Hepatocyte (in vitro differentiated cells): ENCODE data around the gene RBFOX2. TPM values are rescaled to one million over a fixed set of nuclear protein-coding genes. Genes with fewer than 3 reads are reported as not detected.
"Not testable (repeated sequence)": the region's sequence is repeated elsewhere in the genome, so short reads cannot be mapped to it uniquely, and the experiment has no call there.

Source experiments
- DNase-seq: peaks from one replicate; pipeline ENCODE4 v3.0.0-alpha.2; 2016; ENCODE audit warnings: low spot score
- H2AFZ ChIP-seq: fragments of 200-600 bp; sonication (generic); 2 replicates; pipeline ENCODE4 v1.6.0; 2016; ENCODE audit warnings: antibody characterized with exemption, mild to moderate bottlenecking
- H3K27ac ChIP-seq: fragments of 200-600 bp; sonication (generic); 2 replicates; pipeline ENCODE4 v1.5.1; 2016; ENCODE audit warnings: mild to moderate bottlenecking
- H3K27me3 ChIP-seq: fragments of 200-600 bp; sonication (generic); 2 replicates; pipeline ENCODE4 v1.6.1; 2016
- H3K36me3 ChIP-seq: fragments of 200-600 bp; sonication (generic); replicated peaks from 2 replicates; pipeline ENCODE4 v1.5.1; 2016; ENCODE audit warnings: low read depth; ENCODE audit not compliant: insufficient read depth
- H3K4me1 ChIP-seq: fragments of 200-600 bp; sonication (generic); 2 replicates; pipeline ENCODE4 v1.5.1; 2016; ENCODE audit warnings: mild to moderate bottlenecking, moderate library complexity; ENCODE audit not compliant: insufficient read depth
- H3K4me2 ChIP-seq: fragments of 200-600 bp; sonication (generic); 2 replicates; pipeline ENCODE4 v1.6.0; 2016
- H3K4me3 ChIP-seq: fragments of 200-600 bp; sonication (generic); 2 replicates; pipeline ENCODE4 v1.5.1; 2016; ENCODE audit warnings: mild to moderate bottlenecking
- H3K79me2 ChIP-seq: fragments of 200-600 bp; sonication (generic); 2 replicates; pipeline ENCODE4 v1.6.0; 2017; ENCODE audit warnings: mild to moderate bottlenecking
- H3K9me2 ChIP-seq: fragments of 200-600 bp; sonication (generic); replicated peaks from 2 replicates; pipeline ENCODE4 v1.6.0; 2017; ENCODE audit warnings: mild to moderate bottlenecking; ENCODE audit not compliant: insufficient read depth
- H3K9me3 ChIP-seq: fragments of 200-600 bp; sonication (generic); 2 replicates; pipeline ENCODE4 v1.5.1; 2016; ENCODE audit warnings: low read depth, mild to moderate bottlenecking
- H4K20me1 ChIP-seq: fragments of 200-600 bp; sonication (generic); 2 replicates; pipeline ENCODE4 v1.6.0; 2016; ENCODE audit warnings: mild to moderate bottlenecking; ENCODE audit not compliant: insufficient read depth, poor library complexity, severe bottlenecking
- EZH2 ChIP-seq: fragments of 200-600 bp; sonication (generic); IDR thresholded peaks from 2 replicates; pipeline ENCODE4 v1.6.1; 2016; ENCODE audit warnings: antibody characterized with exemption, mild to moderate bottlenecking, borderline replicate concordance
- EZH2phosphoT487 ChIP-seq: fragments of 200-600 bp; sonication (generic); IDR thresholded peaks from one replicate; pipeline ENCODE4 v1.6.1; 2018; ENCODE audit warnings: antibody characterized with exemption, mild to moderate bottlenecking, low read depth, moderate library complexity; ENCODE audit not compliant: unreplicated experiment, severe bottlenecking
- WGBS: methylation state at CpG from one replicate; pipeline ENCODE4 v1.1.6; 2016; ENCODE audit warnings: low lambda C conversion rate; ENCODE audit errors: missing lambda C conversion rate; 5-methylcytosine and 5-hydroxymethylcytosine counted together
- polyA plus RNA-seq: library from polyadenylated mRNA; unstranded; fragments of >200 nt; fragmentation: Nextera tagmentation; extraction: Ambion mirVana; gene quantifications from 2 replicates; pipeline ENCODE4 v1.2.1, GENCODE V29; 2016
- total RNA-seq: library from RNA; depleted of rRNA; stranded (reverse); fragments of >200 nt; gene quantifications from 2 replicates; pipeline ENCODE4 v1.2.3, GENCODE V29; 2014
- TF ChIP-seq, protein P1 (sequence below): fragments of 200-600 bp; sonication (generic); IDR thresholded peaks from 2 replicates; pipeline ENCODE4 v1.5.1; 2016; ENCODE audit warnings: antibody characterized with exemption, mild to moderate bottlenecking; ENCODE audit not compliant: poor library complexity

Gene RBFOX2
- total and polyA plus RNA-seq, 2 experiments from 2014 or later = 76.7 to 133 TPM

DNA sequence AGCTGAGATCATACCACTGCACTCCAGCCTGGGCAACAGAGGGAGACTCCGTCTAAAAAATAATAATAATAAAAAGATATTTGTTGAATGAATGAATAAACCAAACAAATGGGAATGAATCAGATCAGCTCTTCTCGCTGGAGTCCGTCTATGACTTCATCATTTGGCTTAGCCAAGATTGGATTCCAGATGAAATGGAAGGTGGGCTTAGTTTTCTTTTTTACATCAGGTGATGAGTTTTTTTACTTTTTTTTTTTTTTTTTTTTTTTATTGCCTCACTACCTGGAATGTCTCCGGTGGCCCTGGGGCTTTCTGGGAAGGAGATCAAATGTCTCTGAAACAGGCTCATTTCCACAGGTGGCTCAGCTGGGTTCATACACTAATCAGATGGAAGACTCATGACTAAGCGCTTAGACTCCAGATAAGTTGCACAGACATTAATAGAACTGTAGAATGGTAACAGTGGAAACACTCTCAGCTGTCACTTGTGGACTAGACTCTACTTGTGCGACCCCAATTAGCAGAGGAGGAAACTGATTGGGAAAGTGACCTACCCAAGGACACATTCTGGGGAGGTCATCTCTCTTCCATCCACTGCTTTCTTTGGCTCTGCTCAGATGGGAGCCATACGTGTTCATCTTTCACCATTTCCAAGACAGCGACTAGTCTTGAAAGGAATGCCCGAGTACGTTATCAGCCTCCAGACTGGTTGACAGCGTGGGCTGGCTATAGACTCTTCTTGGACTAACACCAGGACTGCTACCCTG lies 20.5 kb upstream of the RBFOX2 start:
- Histone ChIP-seq H3K4me3 (no peak overlapping the region), H3K9me3 (no peaks in the 10 kb centered on the region), H3K9me2 (no peaks in the 10 kb centered on the region), H3K27ac (no peak overlapping the region), H3K79me2 (no peaks in the 10 kb centered on the region), H3K4me1 (peaks cover 7% of the 10 kb centered on the region), H3K27me3 (no peaks in the 10 kb centered on the region), H3K4me2 (no peak overlapping the region), H4K20me1 (no peaks in the 10 kb centered on the region), H2AFZ (no peak overlapping the region), H3K36me3 (no peaks in the 10 kb centered on the region)
- WGBS = 84% methylated on average over 11 of the region's 11 CpGs
- TF ChIP-seq EZH2phosphoT487 (no peak), EZH2 (no peak)
- no peak for DNase-seq

DNA sequence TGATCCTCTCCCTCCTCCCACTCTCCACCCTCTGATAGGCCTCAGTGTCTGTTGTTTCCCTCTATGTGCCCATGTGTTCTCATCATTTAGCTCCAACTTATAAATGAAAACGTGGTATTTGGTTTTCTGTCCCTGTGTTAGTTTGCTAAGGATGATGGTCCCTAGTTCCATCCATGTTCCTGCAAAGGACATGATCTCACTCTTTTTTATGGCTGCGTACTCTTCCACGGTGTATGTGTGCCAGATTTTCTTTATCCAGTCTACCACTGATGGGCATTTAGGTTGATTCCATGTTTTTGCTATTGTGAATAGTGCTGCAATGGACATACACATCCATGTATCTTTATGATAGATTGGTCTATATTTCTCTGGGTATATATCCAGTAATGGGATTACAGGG lies 15.9 kb upstream of the RBFOX2 start:
- H3K27ac ChIP-seq, H3K27me3 ChIP-seq, H3K36me3 ChIP-seq, DNase-seq, H3K4me3 ChIP-seq, H3K4me1 ChIP-seq, H3K4me2 ChIP-seq, H4K20me1 ChIP-seq, H3K9me3 ChIP-seq, H3K9me2 ChIP-seq, H2AFZ ChIP-seq, H3K79me2 ChIP-seq: not testable (repeated sequence)
- 97% methylated on average over 3 of the region's 3 CpGs for WGBS

DNA sequence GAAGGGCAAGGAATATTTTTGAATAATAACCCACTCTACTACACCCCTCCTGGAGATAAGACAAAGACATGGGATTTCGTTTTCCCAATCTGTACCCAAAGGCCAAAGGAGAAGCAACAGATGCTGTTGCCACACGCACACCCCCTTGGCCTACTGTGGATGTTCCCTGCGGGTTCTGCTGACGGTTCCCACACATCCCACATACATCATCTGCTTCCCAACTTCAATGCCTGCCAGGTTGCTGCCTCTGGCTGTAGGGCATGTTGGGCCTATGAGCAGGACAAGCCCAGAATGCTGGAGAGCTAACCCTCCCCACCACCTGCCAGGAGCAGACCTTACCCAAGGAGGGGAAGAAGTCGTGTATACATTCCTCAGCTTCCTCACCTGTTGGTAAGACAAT lies 13.6 kb upstream of the RBFOX2 start:
- no peak for DNase-seq
- H3K27ac ChIP-seq = no peak overlapping the region
- H3K79me2 ChIP-seq = no peaks in the 10 kb centered on the region
- TF ChIP-seq EZH2phosphoT487 (no peak), EZH2 (no peak)
- TF ChIP-seq, protein P1, sequence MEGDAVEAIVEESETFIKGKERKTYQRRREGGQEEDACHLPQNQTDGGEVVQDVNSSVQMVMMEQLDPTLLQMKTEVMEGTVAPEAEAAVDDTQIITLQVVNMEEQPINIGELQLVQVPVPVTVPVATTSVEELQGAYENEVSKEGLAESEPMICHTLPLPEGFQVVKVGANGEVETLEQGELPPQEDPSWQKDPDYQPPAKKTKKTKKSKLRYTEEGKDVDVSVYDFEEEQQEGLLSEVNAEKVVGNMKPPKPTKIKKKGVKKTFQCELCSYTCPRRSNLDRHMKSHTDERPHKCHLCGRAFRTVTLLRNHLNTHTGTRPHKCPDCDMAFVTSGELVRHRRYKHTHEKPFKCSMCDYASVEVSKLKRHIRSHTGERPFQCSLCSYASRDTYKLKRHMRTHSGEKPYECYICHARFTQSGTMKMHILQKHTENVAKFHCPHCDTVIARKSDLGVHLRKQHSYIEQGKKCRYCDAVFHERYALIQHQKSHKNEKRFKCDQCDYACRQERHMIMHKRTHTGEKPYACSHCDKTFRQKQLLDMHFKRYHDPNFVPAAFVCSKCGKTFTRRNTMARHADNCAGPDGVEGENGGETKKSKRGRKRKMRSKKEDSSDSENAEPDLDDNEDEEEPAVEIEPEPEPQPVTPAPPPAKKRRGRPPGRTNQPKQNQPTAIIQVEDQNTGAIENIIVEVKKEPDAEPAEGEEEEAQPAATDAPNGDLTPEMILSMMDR = no peak
- no peak overlapping the region for H2AFZ ChIP-seq
- no peak overlapping the region for H3K4me2 ChIP-seq
- no peaks in the 10 kb centered on the region for H3K36me3 ChIP-seq
- H3K9me3 ChIP-seq = no peaks in the 10 kb centered on the region
- no peaks in the 10 kb centered on the region for H3K9me2 ChIP-seq
- H4K20me1 ChIP-seq = no peaks in the 10 kb centered on the region
- 91% methylated on average over 5 of the region's 5 CpGs for WGBS
- no peaks in the 10 kb centered on the region for H3K4me1 ChIP-seq
- H3K27me3 ChIP-seq = no peaks in the 10 kb centered on the region
- no peak overlapping the region for H3K4me3 ChIP-seq

DNA sequence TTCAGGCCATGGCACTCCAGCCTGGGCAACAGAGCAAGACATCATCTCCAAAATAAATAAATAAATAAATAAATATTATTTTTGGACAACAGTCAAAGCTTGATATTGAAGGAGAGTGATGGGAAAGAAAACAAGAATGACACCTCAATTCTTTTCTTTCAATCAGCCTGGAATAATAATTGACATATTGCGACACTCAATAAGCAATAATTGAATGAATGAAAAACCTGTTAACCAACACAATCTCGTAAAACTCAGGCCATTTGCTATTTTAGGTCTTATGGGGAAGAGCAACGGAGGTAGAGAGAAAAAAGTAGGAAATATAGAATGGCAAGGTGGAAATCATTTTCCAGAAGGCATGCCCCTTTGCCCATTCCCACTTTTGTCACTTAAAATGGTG lies 10.5 kb upstream of the RBFOX2 start:
- TF ChIP-seq EZH2phosphoT487 (no peak), EZH2 (no peak)
- TF ChIP-seq, protein P1 = no peak
- 86% methylated on average over 3 of the region's 3 CpGs for WGBS

More for the DNA sequence above, 10.5 kb upstream of the RBFOX2 start:
- Histone ChIP-seq H3K27me3 (no peaks in the 10 kb centered on the region), H3K9me2 (no peaks in the 10 kb centered on the region), H3K4me2 (no peak overlapping the region), H3K79me2 (no peaks in the 10 kb centered on the region), H2AFZ (no peak overlapping the region), H3K27ac (no peak overlapping the region), H3K9me3 (no peaks in the 10 kb centered on the region), H3K4me3 (no peak overlapping the region), H4K20me1 (no peaks in the 10 kb centered on the region), H3K4me1 (peaks cover 4% of the 10 kb centered on the region), H3K36me3 (no peaks in the 10 kb centered on the region)
- no peak for DNase-seq
